Measurements from ENCODE around the gene PPP1R26.
"Not testable (repeated sequence)": the region's sequence is repeated elsewhere in the genome, so short reads cannot be mapped to it uniquely, and the experiment has no call there.

PPP1R26 gene, protein sequence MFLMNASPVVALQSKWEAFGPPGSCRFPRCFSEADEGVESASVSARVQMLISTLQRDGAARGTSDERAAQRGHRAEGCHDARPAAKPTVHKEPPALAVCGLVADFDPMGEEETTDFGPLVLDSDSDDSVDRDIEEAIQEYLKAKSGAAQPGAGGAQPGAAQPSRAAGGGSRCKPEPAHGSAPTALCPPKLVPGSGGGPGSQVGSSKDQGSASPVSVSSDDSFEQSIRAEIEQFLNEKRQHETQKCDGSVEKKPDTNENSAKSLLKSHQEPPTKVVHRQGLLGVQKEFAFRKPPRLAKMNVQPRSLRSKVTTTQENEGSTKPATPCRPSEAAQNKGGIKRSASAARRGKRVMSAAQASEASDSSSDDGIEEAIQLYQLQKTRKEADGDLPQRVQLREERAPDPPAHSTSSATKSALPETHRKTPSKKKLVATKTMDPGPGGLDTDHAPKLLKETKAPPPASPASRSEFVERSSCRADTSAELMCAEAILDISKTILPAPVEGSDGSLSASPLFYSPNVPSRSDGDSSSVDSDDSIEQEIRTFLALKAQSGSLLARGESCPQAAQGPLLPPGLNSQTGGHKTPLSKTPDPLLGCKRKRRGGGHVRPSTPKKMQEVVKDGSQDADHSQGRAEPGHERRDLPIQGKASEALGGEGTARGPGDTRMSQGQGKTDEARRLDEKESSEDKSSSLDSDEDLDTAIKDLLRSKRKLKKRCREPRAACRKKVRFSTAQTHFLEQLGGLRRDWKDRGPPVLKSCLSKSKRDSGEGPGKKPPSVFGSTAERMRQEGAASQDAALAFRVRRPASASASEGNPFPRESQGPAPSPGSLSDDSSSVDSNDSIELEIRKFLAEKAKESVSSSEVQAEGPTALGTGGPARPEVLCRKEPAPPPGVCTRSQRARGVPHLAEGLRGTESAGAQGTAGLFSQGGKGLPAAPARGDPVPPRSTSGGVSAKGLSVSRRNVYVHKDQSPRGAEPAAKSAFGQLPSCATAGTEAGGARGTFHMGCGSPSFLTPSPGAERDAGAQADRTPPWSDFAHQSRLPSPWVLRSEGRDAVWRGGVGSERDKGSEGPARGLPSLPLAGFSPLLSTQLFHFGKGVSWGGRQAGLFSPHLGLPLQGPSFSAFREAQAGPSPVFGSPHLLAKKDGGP (N-terminal part only)

DNA sequence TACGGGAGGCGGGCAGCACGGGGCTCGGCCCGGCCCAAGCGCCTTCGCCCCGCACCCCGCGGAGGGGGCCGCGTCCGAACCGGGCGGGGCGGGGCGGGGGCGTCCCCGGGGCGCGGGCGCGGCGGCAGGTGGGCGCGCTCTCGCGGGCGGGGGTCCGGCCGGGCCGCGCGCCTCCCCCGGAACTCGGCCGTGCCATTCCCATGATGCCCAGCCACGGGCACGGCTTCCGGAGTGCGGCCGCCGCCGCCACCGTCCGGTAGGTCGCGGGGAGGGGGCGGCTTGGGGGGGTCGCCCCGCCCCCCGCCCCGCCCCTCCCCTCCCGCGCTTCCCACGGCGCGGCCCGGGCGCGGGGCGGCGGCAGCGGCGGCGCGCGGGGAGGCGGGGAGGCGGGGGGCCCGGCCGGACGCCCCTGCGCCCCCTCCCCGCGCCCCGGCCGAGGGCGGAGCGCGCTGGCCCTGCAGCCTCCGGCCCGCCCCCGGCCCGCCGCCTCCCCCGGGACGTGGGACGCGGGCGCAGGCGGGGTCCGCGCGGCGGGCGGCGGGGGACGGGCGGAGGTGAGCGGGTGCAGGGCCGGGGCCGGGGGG is at the start of gene PPP1R26:
Gene PPP1R26 (plus strand): TSS at position 314 of the 584 bp plus-strand sequence. CDS start 4,729 bp downstream, outside the sequence.
- peak; percentile 69 for DNase-seq

- DNase-seq: no peak
These were observed 42.3 kb upstream of the PPP1R26 start for GRCh38 chr9:135437259-135437658.

DNA sequence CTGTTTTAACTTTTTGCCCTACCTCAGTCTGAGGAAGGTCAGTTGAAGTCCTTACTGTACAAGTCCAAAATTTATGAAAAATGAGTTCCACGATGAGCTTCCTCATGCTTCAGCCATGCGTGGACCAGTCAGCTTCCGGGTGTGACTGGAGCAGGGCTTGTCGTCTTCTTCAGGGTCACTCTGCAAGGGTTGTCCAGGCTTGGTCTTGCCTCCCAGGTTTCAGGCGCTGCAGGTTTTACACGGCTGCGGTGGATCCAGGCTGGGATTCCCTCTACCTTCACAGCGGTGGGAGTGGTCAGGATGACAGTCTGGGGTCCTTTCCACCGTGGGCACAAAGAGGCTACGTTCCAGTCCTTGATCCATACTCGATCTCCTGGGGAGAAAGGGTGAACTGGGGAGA is 41.9 kb upstream of the PPP1R26 start:
- DNase-seq: not testable (repeated sequence)

DNA sequence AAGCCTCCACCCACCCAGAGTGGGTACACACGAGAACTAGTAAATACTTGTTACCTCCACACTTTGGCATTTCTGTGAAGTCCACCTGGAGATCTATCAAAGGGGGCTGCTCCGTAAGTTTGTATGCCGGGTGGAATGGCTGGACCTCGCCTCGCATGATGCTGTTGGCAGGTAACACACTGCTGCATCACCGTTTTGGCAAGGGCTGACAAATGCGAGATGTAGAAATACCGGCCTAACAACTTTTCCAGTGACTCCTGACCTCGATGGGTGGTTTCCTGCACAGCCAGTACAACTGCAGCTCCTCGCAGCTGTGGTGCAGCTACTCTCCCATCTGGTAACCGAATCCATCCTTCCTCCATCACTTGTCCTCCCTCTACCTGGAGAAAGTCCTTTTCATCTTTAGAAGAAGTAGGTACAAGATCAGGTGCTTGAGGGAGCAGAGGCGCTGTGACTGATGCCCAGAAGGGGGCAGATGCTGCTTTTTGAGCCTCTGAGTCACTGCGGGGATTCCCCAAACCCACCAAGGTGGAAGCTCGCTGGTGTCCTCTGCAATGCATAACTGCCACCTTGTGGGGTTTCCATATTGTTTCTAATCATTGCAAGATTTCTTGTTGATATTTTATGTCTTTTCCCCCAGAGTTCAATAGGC is 40.9 kb upstream of the PPP1R26 start:
- DNase-seq: peak; percentile 49

DNA sequence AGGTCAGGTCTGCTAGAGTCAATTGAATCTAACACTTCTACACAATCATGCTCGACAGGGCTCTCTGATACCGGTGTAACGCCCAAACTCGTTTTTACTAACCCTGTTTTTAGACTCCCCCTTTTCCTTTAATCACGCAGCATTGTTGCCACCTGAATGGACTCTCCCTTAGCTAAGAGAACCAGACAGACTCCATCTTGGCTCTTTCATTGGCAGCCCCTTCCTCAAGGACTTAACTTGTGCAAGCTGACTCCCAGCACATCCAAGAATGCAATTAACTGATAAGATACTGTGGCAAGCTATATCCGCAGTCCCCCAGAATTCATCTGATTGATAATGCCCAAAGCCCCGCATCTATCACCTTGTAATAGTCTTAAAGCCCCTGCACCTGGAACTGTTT is 40.1 kb upstream of the PPP1R26 start:
- not testable (repeated sequence) for DNase-seq

DNA sequence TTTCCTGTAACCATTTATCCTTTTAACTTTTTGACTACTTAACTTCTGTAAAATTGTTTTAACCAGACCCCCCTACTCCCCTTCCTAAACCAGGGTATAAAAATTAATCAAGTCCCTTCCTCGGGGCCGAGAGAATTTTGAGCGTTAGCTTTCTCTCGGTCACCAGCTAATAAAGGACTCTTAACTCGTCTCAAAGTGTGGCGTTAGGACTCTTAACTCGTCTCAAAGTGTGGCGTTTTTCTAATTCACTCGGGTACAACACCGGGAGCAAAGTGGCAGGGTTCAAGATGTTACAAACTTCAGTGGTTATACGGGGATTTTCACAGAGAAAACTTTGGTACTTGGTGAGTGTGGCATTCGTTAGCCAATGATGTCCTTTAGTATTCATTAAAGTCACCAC is 39.7 kb upstream of the PPP1R26 start:
- DNase-seq: no peak

GRCh38 chr9:135440620-135441019 is 39.0 kb upstream of the PPP1R26 start:
- peak; percentile 42 for DNase-seq

- DNase-seq: not testable (repeated sequence)
These were observed 38.2 kb upstream of the PPP1R26 start for GRCh38 chr9:135441105-135442071.

DNA sequence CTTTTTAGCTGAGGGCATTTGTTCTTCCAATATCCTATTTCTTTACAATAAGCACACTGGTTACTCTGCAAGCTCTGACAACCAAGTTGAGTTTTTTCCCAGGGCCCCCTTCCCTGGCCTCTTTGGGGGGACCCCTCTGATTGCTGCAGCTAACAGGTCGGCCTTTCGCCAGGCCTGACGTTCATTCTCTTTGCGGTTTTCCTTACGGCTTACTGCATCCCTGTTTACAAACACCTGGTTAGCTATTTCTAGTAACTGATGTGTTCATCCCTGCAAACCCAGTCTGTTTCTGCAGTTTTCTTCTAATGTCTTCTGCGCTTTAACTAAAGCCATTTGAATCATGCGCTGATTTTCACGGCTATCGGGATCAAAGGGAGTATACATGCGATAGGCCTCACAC is 37.5 kb upstream of the PPP1R26 start:
- no peak for DNase-seq

DNA sequence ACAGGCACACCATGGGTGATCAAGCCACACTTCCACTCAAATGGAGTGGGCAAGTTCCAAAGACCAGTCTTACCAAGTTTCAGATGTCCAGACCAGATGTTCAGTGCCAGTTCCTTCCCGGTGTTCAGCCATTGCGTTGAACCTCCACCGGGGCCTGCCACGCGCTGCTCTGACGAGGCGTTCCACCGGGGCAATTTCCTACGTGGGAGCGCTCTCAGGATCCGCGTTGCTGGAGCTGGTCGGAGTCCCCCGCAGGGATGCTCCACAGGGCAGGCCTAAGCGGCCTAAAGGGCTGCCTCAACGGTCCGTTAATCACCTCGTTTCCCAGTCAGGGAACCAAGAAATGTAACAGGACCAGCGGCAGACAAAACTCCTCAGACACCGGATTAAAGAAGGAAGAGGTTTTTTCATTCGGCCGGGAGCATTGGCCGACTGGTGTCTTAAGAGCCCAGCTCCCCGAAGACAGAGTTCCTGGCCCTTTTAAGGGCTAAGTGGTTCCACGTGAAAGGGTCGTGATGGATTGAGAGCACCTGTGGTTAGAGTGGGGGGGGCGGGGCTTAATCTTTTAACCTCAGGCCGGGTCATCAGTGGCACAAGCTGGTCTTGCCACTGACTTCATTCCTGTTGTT is 35.7 kb upstream of the PPP1R26 start:
- no peak for DNase-seq

DNA sequence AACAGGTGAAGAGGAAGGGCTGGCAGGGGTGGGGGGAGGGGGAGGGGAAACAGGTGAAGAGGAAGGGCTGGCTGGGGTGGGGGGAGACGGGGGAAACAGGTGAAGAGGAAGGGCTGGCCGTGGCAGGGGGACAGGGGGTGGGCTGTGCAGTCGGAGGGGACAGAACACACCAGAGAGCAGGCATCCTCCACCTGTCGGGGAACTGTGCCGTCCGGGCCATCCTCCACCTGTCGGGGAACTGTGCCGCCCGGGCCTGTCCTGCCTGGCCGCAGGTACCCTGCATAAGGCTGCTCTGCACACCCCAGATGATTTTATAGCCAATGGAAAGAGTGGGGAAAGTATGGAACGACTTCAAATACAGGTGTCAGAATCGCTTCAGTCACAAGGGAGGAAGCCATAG is 32.5 kb upstream of the PPP1R26 start:
- DNase-seq: peak; percentile 18

DNA sequence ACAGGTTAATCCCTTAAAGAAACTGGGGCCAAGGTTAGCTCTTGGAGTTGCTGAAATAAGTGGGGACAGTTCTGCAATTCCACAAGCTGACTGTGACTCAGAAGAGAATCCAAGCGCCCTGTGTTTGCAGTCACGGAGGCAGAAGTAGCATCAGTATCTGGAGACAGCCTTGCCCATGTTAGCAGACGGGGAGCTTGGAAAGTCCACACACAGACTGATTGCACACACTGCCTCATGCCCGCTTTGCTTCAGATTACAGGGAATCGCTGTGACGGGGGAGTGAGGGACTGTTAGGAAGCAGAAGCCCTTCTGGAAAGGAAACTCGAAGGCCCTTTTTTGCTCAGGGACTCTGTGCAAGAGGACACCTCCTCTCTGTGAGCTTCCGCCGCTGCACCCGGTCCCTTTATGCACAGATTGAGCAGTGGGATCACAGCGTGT is 30.9 kb upstream of the PPP1R26 start:
- peak; percentile 31 for DNase-seq

GRCh38 chr9:135449532-135449931 is 30.1 kb upstream of the PPP1R26 start:
- DNase-seq: peak; percentile 42

DNA sequence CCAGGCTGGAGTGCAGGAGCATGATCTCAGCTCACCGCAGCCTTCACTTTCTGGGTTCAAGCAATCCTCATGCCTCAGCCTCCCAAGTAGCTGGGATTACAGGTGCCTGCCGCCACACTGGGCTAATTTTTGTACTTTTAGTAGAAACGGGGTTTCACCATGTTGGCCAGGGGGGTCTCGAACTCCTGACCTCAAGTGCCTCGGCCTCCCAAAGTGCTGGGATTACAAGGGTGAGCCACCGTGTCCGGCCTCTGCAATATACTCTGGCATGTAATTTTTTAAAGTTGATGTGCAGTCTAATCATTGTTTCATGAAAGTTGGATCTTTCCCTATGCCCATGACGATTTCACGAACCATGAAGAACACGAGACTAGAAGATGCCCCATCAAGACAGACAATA is 28.6 kb upstream of the PPP1R26 start:
- DNase-seq: no peak

- not testable (repeated sequence) for DNase-seq
These were observed 27.7 kb upstream of the PPP1R26 start for GRCh38 chr9:135451909-135452308.

GRCh38 chr9:135454737-135455136 is 24.8 kb upstream of the PPP1R26 start:
- no peak for DNase-seq

GRCh38 chr9:135455401-135456030 is 24.1 kb upstream of the PPP1R26 start:
- DNase-seq: no peak

DNA sequence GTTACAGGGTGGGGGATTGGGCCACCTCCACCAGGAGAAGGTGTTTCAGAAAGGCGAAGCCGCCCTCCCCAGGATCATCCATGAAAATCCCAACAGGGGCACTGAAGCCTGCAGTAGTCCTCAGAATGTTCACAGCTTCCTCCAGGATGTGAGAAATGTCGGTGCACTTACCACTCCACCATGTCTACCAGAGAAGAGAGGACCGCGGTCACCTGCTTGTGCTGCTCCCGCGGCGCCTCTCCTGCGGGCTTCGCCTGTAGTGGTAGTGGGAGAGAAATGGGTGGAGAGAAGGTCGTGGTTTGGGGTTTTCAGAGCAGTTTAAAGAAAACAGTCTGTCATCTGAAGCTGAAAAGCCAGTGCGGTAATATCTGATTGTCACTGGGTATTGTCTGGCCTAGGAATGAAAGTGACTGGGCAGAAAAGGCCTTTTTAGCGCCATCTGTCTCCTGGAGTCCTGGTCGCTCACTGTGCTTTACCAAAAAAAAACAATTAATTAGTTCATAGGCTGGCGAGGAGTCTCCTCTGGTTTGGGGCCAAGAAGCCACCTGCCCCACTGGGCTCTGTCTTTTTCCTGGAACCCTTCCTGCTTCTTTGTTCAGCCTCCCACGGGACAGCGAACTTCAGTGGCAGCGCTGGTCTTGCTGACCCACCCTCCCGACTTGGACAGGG is 23.0 kb upstream of the PPP1R26 start:
- DNase-seq: no peak

DNA sequence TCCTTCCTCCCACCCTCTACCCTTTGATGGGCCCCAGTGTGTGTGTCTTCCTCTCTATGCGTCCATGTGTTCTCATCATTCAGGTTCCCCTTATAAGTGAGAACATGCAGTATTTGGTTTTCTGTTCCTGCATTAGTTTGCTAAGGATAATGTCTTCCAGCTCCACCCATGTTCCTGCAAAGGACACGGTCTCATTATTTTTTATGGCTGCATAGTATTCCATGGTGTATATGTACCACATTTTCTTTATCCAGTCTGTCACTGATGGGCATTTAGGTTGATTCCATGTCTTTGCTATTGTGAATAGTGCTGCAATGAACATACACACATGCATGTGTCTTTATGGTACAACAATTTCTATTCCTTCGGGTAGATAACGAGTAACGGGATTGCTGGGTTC is 21.1 kb upstream of the PPP1R26 start:
- not testable (repeated sequence) for DNase-seq

Data from DMS53 (cell line).